Omental fat pad (tissue), 4 donors: ENCODE results near the gene WWC1. TPM values are rescaled to one million over a fixed set of nuclear protein-coding genes. Genes with fewer than 3 reads are reported as not detected.
A peak's percentile ranks its signal among the peaks of the same experiment; 100 is the strongest.

Experiments used
- ATAC-seq: fragments of 150-250 bp; one replicate; pipeline ENCODE4 v1.9.1; 2016; ENCODE audit warnings: mild to moderate bottlenecking, moderate library complexity; ENCODE audit not compliant: low FRiP score
- DNase-seq: peaks from one replicate; pipeline ENCODE4 v3.0.0-alpha.2; 2019; ENCODE audit warnings: low spot score
- CTCF ChIP-seq, 3 donors: fragments of 450-650 bp; IDR thresholded peaks; one replicate each; pipeline ENCODE4 v1.5.1; 2016 to 2017; ENCODE audit warnings: antibody characterized with exemption in 3 of 3, mild to moderate bottlenecking in 3 of 3, moderate library complexity in 2 of 3
- total RNA-seq, 4 donors: library from RNA; depleted of rRNA; stranded (reverse); fragments of >200 nt; gene quantifications; one replicate each; pipeline ENCODE4 v1.1.0, GENCODE V29; 2016

WWC1 gene
- total RNA-seq, 4 donors from 2014 or later = 0.63 to 92.6 (median 21.0) TPM

GRCh38 chr5:168407211-168407610 is 115.8 kb downstream of the WWC1 start:
- ATAC-seq = no peak
- DNase-seq = no peak
- TF ChIP-seq CTCF (IDR thresholded peaks at IDR 0.05) = no peak

GRCh38 chr5:168408561-168409305 is 117.3 kb downstream of the WWC1 start:
- no peak for TF ChIP-seq CTCF (IDR thresholded peaks at IDR 0.05)
- DNase-seq = no peak
- ATAC-seq = no peak

- peak; percentile 26 for ATAC-seq
- TF ChIP-seq CTCF (IDR thresholded peaks at IDR 0.05) = no peak
- DNase-seq = no peak
Measured at GRCh38 chr5:168409591-168410458, 118.4 kb downstream of the WWC1 start.

GRCh38 chr5:168411871-168412270 is 120.4 kb downstream of the WWC1 start:
- no peak for TF ChIP-seq CTCF (IDR thresholded peaks at IDR 0.05)
- DNase-seq = no peak
- ATAC-seq = no peak

- ATAC-seq (no peak), DNase-seq (no peak)
- no peak for TF ChIP-seq CTCF (IDR thresholded peaks at IDR 0.05)
Measured at GRCh38 chr5:168413062-168413461, 121.6 kb downstream of the WWC1 start.

GRCh38 chr5:168413596-168413995 is 122.2 kb downstream of the WWC1 start:
- no peak for TF ChIP-seq CTCF (IDR thresholded peaks at IDR 0.05)
- no peak for DNase-seq
- ATAC-seq = no peak
